T-helper 17 cell (primary cell): ENCODE results near the gene GAGE1. TPM values are rescaled to one million over a fixed set of nuclear protein-coding genes. Genes with fewer than 3 reads are reported as not detected.

Source experiments
- ATAC-seq: fragments of 150-1000 bp; cut with Tn5 transposase; 2 replicates; pipeline ENCODE4 v1.10.0; 2021; ENCODE audit warnings: mild to moderate bottlenecking, moderate library complexity
- DNase-seq, 3 donors: peaks; one replicate each; pipeline versions ENCODE4 v3.0.0 to v3.0.0-alpha.2; 2020 to 2021
- H3K9me3 ChIP-seq: one replicate; pipeline ENCODE4 v1.7.0; 2013; ENCODE audit warnings: low read length, mild to moderate bottlenecking; ENCODE audit not compliant: control insufficient read depth, poor library complexity, severe bottlenecking
- H3K27ac Mint-ChIP-seq: one replicate; pipeline ENCODE4 v1.8.0; 2022; ENCODE audit warnings: mild to moderate bottlenecking, moderate library complexity, mixed read lengths
- H3K27me3 Mint-ChIP-seq: one replicate; pipeline ENCODE4 v1.8.0; 2022; ENCODE audit warnings: mixed read lengths
- H3K36me3 Mint-ChIP-seq: one replicate; pipeline ENCODE4 v1.8.0; 2022; ENCODE audit warnings: low read depth, mixed read lengths
- H3K4me1 Mint-ChIP-seq: one replicate; pipeline ENCODE4 v1.8.0; 2022; ENCODE audit warnings: mild to moderate bottlenecking, mixed read lengths
- H3K4me3 Mint-ChIP-seq: one replicate; pipeline ENCODE4 v1.8.0; 2022; ENCODE audit warnings: mild to moderate bottlenecking, moderate library complexity, mixed read lengths
- total RNA-seq, 4 donors: library from RNA in 2 of 4; stranded (reverse) in 2 of 4; gene quantifications; one replicate each; pipeline ENCODE4 v1.2.3 and lab custom pipeline; 2022 to 2026

Gene GAGE1
- total RNA-seq, 2 donors from 2014 or later = not detected

DNA sequence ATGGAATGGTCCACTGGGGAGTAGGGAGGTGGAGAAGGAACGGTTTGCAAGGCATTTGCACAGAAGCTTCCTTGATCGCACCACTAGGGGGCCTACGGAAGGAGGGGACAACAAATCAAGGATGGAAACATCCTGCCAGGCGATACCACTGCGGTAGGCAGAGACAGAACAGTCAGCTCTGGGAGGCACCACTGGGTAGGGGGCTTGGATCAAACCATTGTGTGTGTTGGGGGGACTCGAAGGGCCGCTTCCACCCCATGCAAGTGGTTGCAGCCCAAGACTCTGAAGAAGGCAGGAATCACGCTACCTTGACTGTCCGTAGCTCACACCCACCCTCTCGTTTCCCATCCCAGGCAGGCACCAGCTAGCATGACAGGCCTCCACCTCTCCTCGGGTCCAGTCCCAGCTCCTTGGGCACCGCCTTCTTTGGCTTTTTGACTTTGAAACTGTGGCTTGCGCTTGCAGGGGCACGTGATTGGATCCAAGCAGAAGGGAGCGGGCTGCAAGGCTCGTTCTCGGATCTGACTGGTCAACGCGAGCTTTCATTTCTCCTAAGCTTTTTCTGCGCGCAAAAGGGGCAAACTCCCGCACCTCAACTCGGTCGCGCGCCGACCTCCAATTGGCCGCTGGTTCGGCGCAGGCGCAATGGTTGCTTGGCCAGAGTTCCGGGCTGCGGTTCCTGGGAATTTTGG lies 28.4 kb downstream of the GAGE1 start:
- Mint-ChIP-seq H3K36me3 (peaks cover 2% of the 10 kb centered on the region), H3K27me3 (no peaks in the 10 kb centered on the region), H3K4me3 (peak overlapping the region; percentile 75), H3K27ac (no peak overlapping the region), H3K4me1 (no peaks in the 10 kb centered on the region)
- H3K9me3 ChIP-seq = no peaks in the 10 kb centered on the region
- DNase-seq (peak in 1 of 3 donors; percentile 13), ATAC-seq (peak; percentile 66)

DNA sequence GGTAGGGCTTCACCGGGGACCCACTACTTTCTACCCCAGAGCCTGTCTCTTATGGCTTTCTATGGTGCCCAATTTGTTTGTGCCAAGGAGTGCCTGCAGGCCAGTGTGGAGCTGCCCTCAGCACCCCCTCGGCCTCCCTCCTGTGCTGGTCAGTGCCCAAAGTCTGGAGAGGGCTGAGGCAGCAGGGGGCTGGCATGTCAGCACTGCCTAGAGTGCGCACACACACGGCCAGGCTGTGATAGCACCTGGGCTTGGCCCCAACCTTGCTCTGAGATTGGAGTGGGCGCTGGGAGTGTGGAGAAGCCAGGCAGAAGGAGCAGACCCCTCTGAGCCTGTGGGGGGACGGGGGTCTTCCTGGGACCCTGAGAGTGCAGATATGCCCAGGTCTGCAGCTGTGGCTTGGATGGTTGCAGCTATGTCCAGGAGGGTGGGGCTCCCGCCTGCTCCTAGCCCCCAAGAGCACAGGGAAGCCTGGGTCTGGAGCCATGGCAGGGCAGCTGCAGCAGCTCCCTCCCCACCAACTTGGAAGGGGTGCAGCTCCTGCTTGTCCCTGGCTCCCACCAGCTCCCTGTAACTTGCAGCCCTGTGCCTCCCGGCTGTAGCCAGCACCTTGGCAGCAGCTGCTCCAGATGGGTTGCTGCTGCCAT lies 46.3 kb downstream of the GAGE1 start:
- no peaks in the 10 kb centered on the region for H3K36me3 Mint-ChIP-seq
- H3K9me3 ChIP-seq = no peaks in the 10 kb centered on the region
- DNase-seq = no peak
- no peak overlapping the region for H3K27ac Mint-ChIP-seq
- H3K4me1 Mint-ChIP-seq = no peaks in the 10 kb centered on the region
- no peak for ATAC-seq
- H3K4me3 Mint-ChIP-seq = no peak overlapping the region
- H3K27me3 Mint-ChIP-seq = no peaks in the 10 kb centered on the region

DNA sequence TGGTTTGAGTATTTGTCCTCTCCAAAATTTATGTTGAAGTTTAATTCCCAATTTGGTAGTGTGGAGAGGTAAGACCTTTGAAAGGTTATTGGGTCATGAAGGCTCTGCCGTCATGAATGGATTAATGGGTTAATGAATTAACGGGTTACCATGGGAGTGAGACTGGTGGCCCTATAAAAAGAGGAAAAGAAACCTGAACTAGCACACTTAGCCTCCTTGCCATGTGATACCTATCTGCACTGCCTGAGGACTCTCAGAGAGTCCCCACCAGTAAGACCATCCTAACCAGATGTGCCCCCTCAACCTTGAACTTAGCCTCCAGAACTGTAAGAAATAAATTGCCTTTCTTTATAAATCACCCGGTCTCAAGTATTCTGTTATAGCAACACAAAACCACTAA lies 57.7 kb downstream of the GAGE1 start:
- H3K27ac Mint-ChIP-seq = no peak overlapping the region
- ATAC-seq = no peak
- no peaks in the 10 kb centered on the region for H3K36me3 Mint-ChIP-seq
- H3K4me3 Mint-ChIP-seq = no peak overlapping the region
- H3K27me3 Mint-ChIP-seq = peaks cover 14% of the 10 kb centered on the region
- no peaks in the 10 kb centered on the region for H3K9me3 ChIP-seq
- DNase-seq = no peak
- no peaks in the 10 kb centered on the region for H3K4me1 Mint-ChIP-seq

Other genes starting within 250 kb of the GAGE1 start
- not detected for gene GAGE12C, start 66.8 kb upstream of the GAGE1 start, total RNA-seq
- not detected for gene GAGE12D, start 57.3 kb upstream of the GAGE1 start, total RNA-seq
- not detected for gene GAGE12E, start 47.7 kb upstream of the GAGE1 start, total RNA-seq
- gene GAGE12F, start 38.2 kb upstream of the GAGE1 start, total RNA-seq = not detected
- gene GAGE12G, start 28.6 kb upstream of the GAGE1 start, total RNA-seq = not detected
- not detected for gene GAGE12H, start 19.1 kb upstream of the GAGE1 start, total RNA-seq
- not detected for gene GAGE2A, start 9.5 kb upstream of the GAGE1 start, total RNA-seq
- gene PAGE1, start 97.0 kb downstream of the GAGE1 start, total RNA-seq = not detected
- not detected for gene PAGE4, start 230.3 kb downstream of the GAGE1 start, total RNA-seq